K562 (cell line): ENCODE data around the gene GAS2L2. TPM values are rescaled to one million over a fixed set of nuclear protein-coding genes. Genes with fewer than 3 reads are reported as not detected.

ENCODE experiments used
- ATAC-seq: fragments of 200-7000 bp; cut with Tn5 transposase; 3 replicates; pipeline ENCODE4 v1.9.1; 2020; ENCODE audit warnings: moderate library complexity
- BruUV-seq: library from RNA; stranded (reverse); fragments of 400-500 nt; replicated peaks from 2 replicates; lab custom pipeline; 2021; lab: Mats Ljungman, UMichigan
- CTCF ChIA-PET: fragments of 300-600 bp; formaldehyde crosslinking; extraction: SDS; loops from one replicate; lab custom pipeline; 2021; ENCODE audit warnings: low intra/inter-chr PET ratio; lab: Yijun Ruan, JAX
- POLR2A ChIA-PET: fragments of 300-600, 350-650 bp; sonication (Branson Sonifier 250); formaldehyde crosslinking; extraction: SDS; loops from one replicate; lab custom pipeline; 2021; ENCODE audit warnings: antibody characterized with exemption, inconsistent platforms; lab: Yijun Ruan, JAX
- DNase-seq, 4 experiments: peaks; one replicate each; pipeline versions ENCODE4 v3.0.0 to v3.0.0-alpha.2; 2011 to 2018; ENCODE audit warnings: low spot score in 3 of 4, mixed read lengths in 3 of 4; ENCODE audit errors: extremely low read depth in 1 of 4
- FAIRE-seq: peaks from 2 replicates; lab custom pipeline; 2011; peaks lifted over from hg19 to GRCh38; lab: Jason Lieb, UNC
- H2AFZ ChIP-seq: 2 replicates; pipeline ENCODE4 v1.6.0; 2011; ENCODE audit warnings: low read depth, low read length, control low read depth, inconsistent platforms
- H3K27ac ChIP-seq: fragments of 200-600 bp; 3 replicates; pipeline ENCODE4 v1.8.0; 2011; ENCODE audit warnings: low read depth, mild to moderate bottlenecking, control low read depth, inconsistent platforms, low read length, moderate library complexity, mixed read lengths; ENCODE audit errors: extremely low read depth
- H3K27me3 ChIP-seq, 2 experiments: fragments of 300-600 bp in 1 of 2; 2 replicates in 1 of 2; 3 replicates in 1 of 2; pipeline versions ENCODE4 v1.6.0 to v1.8.0; 2011; ENCODE audit warnings: inconsistent platforms in 2 of 2, low read length in 2 of 2, mild to moderate bottlenecking in 1 of 2, mixed read lengths in 1 of 2, moderate library complexity in 1 of 2; ENCODE audit not compliant: control insufficient read depth in 2 of 2, insufficient read depth in 2 of 2
- H3K36me3 ChIP-seq: fragments of 300-600 bp; 3 replicates; pipeline ENCODE4 v1.8.0; 2011; ENCODE audit warnings: mild to moderate bottlenecking, low read length, inconsistent platforms; ENCODE audit not compliant: control insufficient read depth, insufficient read depth
- H3K4me1 ChIP-seq, 2 experiments: fragments of 200-600 bp in 1 of 2; replicated peaks in 1 of 2; 2 replicates in 1 of 2; 3 replicates in 1 of 2; pipeline versions ENCODE4 v1.5.1 to v1.8.0; 2011; ENCODE audit warnings: inconsistent platforms in 2 of 2, low read length in 2 of 2, mild to moderate bottlenecking in 1 of 2, mixed read lengths in 1 of 2, moderate library complexity in 1 of 2; ENCODE audit not compliant: control insufficient read depth in 2 of 2, insufficient read depth in 2 of 2
- H3K4me2 ChIP-seq: 2 replicates; pipeline ENCODE4 v1.6.1; 2011; ENCODE audit warnings: low read length, control low read depth, inconsistent platforms, mixed read lengths; ENCODE audit not compliant: insufficient read depth
- H3K4me3 ChIP-seq: fragments of 200-600 bp; sonication (generic), shearing (Covaris generic); 2 replicates; pipeline ENCODE4 v1.5.1; 2016; ENCODE audit warnings: control low read depth, inconsistent platforms
- H3K79me2 ChIP-seq: fragments of 200-600 bp; 3 replicates; pipeline ENCODE4 v1.8.0; 2011; ENCODE audit warnings: low read length, inconsistent platforms; ENCODE audit not compliant: control insufficient read depth, insufficient read depth
- H3K9ac ChIP-seq, 2 experiments: 2 replicates each; pipeline versions ENCODE4 v1.6.0 to v1.6.1; 2011; ENCODE audit warnings: low read depth in 2 of 2, low read length in 2 of 2, control low read depth in 1 of 2, inconsistent platforms in 1 of 2, mild to moderate bottlenecking in 1 of 2, mixed read lengths in 1 of 2; ENCODE audit not compliant: insufficient read depth in 1 of 2
- H3K9me1 ChIP-seq: one replicate; pipeline ENCODE4 v1.6.0; 2011; ENCODE audit warnings: inconsistent platforms, mild to moderate bottlenecking, low read length, moderate library complexity; ENCODE audit not compliant: control insufficient read depth, insufficient read depth
- H3K9me3 ChIP-seq: replicated peaks from 2 replicates; pipeline ENCODE4 v1.5.1; 2011; ENCODE audit warnings: low read depth, low read length, inconsistent platforms; ENCODE audit not compliant: control insufficient read depth, insufficient read depth
- H4K20me1 ChIP-seq: replicated peaks from 2 replicates; pipeline ENCODE4 v1.6.1; 2011; ENCODE audit warnings: low read length, inconsistent platforms, mixed read lengths; ENCODE audit not compliant: control insufficient read depth, insufficient read depth
- JUN ChIP-seq, 2 experiments: sonication (generic) in 1 of 2; formaldehyde crosslinking in 1 of 2; IDR thresholded peaks; 2 replicates each; pipeline versions ENCODE4 v1.6.1 to v1.8.0; 2012 to 2022; ENCODE audit warnings: borderline replicate concordance in 2 of 2, mild to moderate bottlenecking in 2 of 2, improper control_type of control experiment in 1 of 2, low read depth in 1 of 2, low read length in 1 of 2, missing genetic modification reagents in 1 of 2
- NEUROD1 ChIP-seq: fragments of 150-350 bp; IDR thresholded peaks from 2 replicates; pipeline ENCODE4 v1.6.1; 2014; ENCODE audit warnings: borderline replicate concordance, low read length, low read depth; ENCODE audit not compliant: partially characterized antibody
- PKNOX1 ChIP-seq: fragments of 450-650 bp; IDR thresholded peaks from 2 replicates; pipeline ENCODE4 v1.6.1; 2016
- POLR2H ChIP-seq: IDR thresholded peaks from 2 replicates; pipeline ENCODE4 v1.6.1; 2016; ENCODE audit warnings: missing genetic modification characterization, low read depth, mild to moderate bottlenecking, control low read depth, missing compliant biosample characterization, moderate library complexity
- WGBS: fragments of 100-300 bp; shearing (Covaris generic); methylation state at CpG from one replicate; pipeline ENCODE4 v1.1.6; 2016; ENCODE audit warnings: low coverage, mixed read lengths; ENCODE audit not compliant: insufficient coverage; ENCODE audit errors: missing lambda C conversion rate; 5-methylcytosine and 5-hydroxymethylcytosine counted together
- in situ Hi-C: fragments of 300-500 bp; cut with MboI; formaldehyde crosslinking; loops from 4 replicates; pipeline ENCODE4 v1.15.0; 2018; ENCODE audit warnings: inconsistent platforms, mixed read lengths
- intact Hi-C: fragments of 100-400 bp; cut with micrococcal nuclease; formaldehyde crosslinking; loops from 2 replicates; pipeline ENCODE4 v1.14.2; 2022
- polyA plus RNA-seq, 8 experiments: library from polyadenylated mRNA; depleted of rRNA in 4 of 8; stranded (reverse) in 5 of 8; unstranded in 3 of 8; fragments of >200 nt; fragmentation: Nextera tagmentation in 2 of 8; fragmentation: Illumina TruSeq in 1 of 8; extraction: Ambion mirVana in 2 of 8; extraction: Trizol in 1 of 8; gene quantifications; 2 replicates each; pipeline versions ENCODE4 v1.2.1 to v1.2.3, GENCODE V29; 2011 to 2014; ENCODE audit warnings: inconsistent platforms in 1 of 8, missing spikeins in 1 of 8
- total RNA-seq, 7 experiments: library from RNA; depleted of rRNA in 6 of 7; stranded (reverse); fragments of >200 nt in 6 of 7; fragmentation: Illumina TruSeq in 2 of 7; extraction: Trizol in 2 of 7; gene quantifications; 2 replicates each; pipeline versions ENCODE4 v1.2.1 to v1.2.3, GENCODE V29; 2011 to 2021; ENCODE audit warnings: low replicate concordance in 1 of 7

The GAS2L2 gene
- total and polyA plus RNA-seq, 9 of the 15 experiments (the other 6 are each of a cell fraction or from before 2014, with no cell fraction given), result not detected

GRCh38 chr17:35731239-35731916, 21.7 kb downstream of the GAS2L2 start, which contains the start of gene RASL10B (continued):
- TF ChIP-seq JUN (IDR thresholded peaks at IDR 0.05; ENCODE audit: borderline replicate concordance, low read depth, low read length) (no peak), JUN (CRISPR knock-in tag; IDR thresholded peaks at IDR 0.05; ENCODE audit: borderline replicate concordance) (no peak), NEUROD1 (peak; percentile 77)
- TF ChIP-seq, all 486 proteins: peak for 12

GRCh38 chr17:35730400-35731005, 22.5 kb downstream of the GAS2L2 start:
- ChIA-PET CTCF (no interaction called here), POLR2A (interaction anchor here (0.6 to 1.6 kb wide), 2 partner anchors 9 to 14 kb away, joined by 3 to 6 read pairs; no protein-coding TSS in a partner anchor)
- TF ChIP-seq PKNOX1 (peak; percentile 81), POLR2H (tag) (no peak)
- in situ Hi-C loops, result loop anchor here (25.0 kb wide), 1 partner anchor 1293 kb away; no protein-coding TSS in a partner anchor
- Histone ChIP-seq H3K27me3 (peaks cover 12 to 35% of the 10 kb centered on the region in 2 experiments; a peak in 3 of 5 replicates), H3K27ac (no peak overlapping the region), H2AFZ (no peak overlapping the region), H3K36me3 (peaks cover 19% of the 10 kb centered on the region; the same call in 2 of the 3 replicates), H3K9ac (no peak overlapping the region), H3K4me3 (no peak overlapping the region), H3K79me2 (no peaks in the 10 kb centered on the region), H3K4me2 (no peak overlapping the region), H3K9me1 (no peaks in the 10 kb centered on the region), H3K4me1 (peaks cover 3 to 17% of the 10 kb centered on the region in 2 experiments; a peak in 3 of 5 replicates), H4K20me1 (no peaks in the 10 kb centered on the region; the same call in none of the 2 replicates), H3K9me3 (no peaks in the 10 kb centered on the region)
- intact Hi-C loops, result loop anchor here (5.0 kb wide), 1 partner anchor 173 kb away; no protein-coding TSS in a partner anchor
- no TSS peak for BruUV-seq
- FAIRE-seq, result no peak
- WGBS, result 46% methylated on average over 10 of the region's 10 CpGs
- DNase-seq, result no peak
- no peak for ATAC-seq
